Epithelial cell of proximal tubule (primary cell): ENCODE data around the gene TMIGD3. TPM values are rescaled to one million over a fixed set of nuclear protein-coding genes. Genes with fewer than 3 reads are reported as not detected.
A peak's percentile ranks its signal among the peaks of the same experiment; 100 is the strongest.

ENCODE experiments used
- DNase-seq: peaks from one replicate; pipeline ENCODE4 v3.0.0-alpha.2; 2011; ENCODE audit warnings: low read depth
- H3K4me3 ChIP-seq: 2 replicates; pipeline ENCODE4 v1.5.1; 2011; ENCODE audit warnings: low read depth, mild to moderate bottlenecking, low read length
- CTCF ChIP-seq: conservative IDR thresholded peaks from 2 replicates; pipeline ENCODE4 v1.5.1; 2012; ENCODE audit warnings: low read depth, mild to moderate bottlenecking, low read length
- total RNA-seq: library from RNA; depleted of rRNA; stranded (reverse); fragments of >200 nt; gene quantifications from 2 replicates; pipeline ENCODE4 v1.2.3, GENCODE V29; 2015

TMIGD3 gene
- total RNA-seq, 1 donor from 2014 or later, result not detected

DNA sequence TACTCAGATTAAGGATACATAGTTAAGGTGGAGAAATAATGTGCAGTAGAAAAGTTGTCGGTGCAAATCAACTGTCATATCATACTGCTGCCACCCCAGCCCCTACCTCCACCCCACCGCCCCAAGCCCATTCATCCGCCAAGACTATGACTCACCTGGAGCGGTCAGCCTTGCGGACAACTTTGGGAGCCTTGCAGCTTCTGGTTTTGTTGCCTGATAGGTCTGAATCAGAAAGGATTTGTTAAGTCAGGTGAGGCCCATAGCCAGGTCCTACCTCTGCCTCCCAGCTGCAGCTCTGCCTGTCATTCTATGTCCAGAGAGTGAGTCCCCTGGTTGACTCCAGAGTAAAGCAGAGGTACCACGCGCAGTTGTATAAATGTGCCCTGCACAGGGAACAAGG lies 17.0 kb downstream of the TMIGD3 start:
- no peak for DNase-seq
- H3K4me3 ChIP-seq, result no peak overlapping the region
- no peak for TF ChIP-seq CTCF

- TF ChIP-seq CTCF, result no peak
- DNase-seq, result no peak
Measured at GRCh38 chr1:111484391-111485026, 18.9 kb downstream of the TMIGD3 start.

GRCh38 chr1:111483876-111484275 lies 19.6 kb downstream of the TMIGD3 start:
- no peak for DNase-seq
- no peak overlapping the region for H3K4me3 ChIP-seq
- TF ChIP-seq CTCF, result no peak

More at GRCh38 chr1:111484391-111485026, 18.9 kb downstream of the TMIGD3 start:
- H3K4me3 ChIP-seq, result no peak overlapping the region

- TF ChIP-seq CTCF, result no peak
- H3K4me3 ChIP-seq, result no peak overlapping the region
- DNase-seq, result no peak
Measured at GRCh38 chr1:111483166-111483565, 20.3 kb downstream of the TMIGD3 start.

GRCh38 chr1:111481387-111482221 lies 21.8 kb downstream of the TMIGD3 start:
- DNase-seq, result no peak
- peak; percentile 96 for TF ChIP-seq CTCF
- H3K4me3 ChIP-seq, result no peak overlapping the region

DNA sequence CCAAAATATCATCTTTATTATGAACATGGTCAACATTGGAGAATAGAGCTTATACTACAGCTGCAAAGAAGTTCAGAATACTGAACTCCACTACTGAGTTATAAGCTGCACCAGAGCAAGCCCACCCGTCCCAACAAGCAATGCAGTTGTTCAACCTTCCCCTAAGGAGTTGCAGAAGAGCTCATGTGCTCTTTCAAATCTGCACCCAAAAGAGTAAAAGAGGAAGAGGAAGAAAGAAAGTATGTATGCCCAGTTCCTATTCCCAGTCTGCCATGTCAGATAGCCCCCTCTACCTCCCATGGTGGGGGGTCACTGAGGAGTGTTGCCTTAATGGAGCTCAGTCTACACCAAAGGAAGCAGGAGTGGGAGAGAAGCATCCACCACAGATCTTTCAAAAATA lies 22.8 kb downstream of the TMIGD3 start:
- no peak for DNase-seq
- no peak for TF ChIP-seq CTCF
- H3K4me3 ChIP-seq, result no peak overlapping the region

DNA sequence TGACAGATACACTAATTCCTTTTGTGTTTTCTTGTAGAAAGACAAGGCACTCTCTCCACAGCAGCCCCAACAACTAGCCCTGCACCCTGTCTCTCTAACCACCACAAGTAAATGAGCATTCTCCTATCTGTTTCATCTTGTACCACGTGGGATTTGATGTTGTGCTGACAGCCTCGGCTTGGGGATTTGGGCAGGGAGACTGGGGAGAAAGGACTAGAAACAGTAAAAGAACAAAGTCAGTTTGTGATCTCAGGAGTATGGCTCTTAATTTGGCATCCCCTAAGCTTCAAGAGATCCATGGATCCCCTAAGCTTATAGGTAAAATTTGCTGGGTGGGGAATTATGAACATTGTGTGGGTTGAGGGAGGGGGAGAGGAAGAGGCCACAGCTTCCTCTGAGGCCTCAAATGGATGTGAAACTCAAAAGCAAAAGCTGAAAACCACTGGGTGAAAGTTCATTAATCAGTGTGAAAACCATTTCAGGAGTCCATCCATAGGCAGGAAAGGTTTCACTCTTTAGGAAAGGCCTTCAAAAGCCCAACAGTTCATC lies 26.6 kb downstream of the TMIGD3 start:
- no peak for TF ChIP-seq CTCF
- no peak overlapping the region for H3K4me3 ChIP-seq
- no peak for DNase-seq
